Glomerular visceral epithelial cell (primary cell): ENCODE results near the gene ARID5B.
A peak's percentile ranks its signal among the peaks of the same experiment; 100 is the strongest.

ENCODE experiments used
- DNase-seq: peaks from one replicate; pipeline ENCODE4 v3.0.0-alpha.2; 2016; ENCODE audit errors: extremely low spot score

The ARID5B gene

GRCh38 chr10:62036186-62037081, 134.9 kb downstream of the ARID5B start:
- no peak for DNase-seq

GRCh38 chr10:62037166-62037831, 135.8 kb downstream of the ARID5B start:
- no peak for DNase-seq

- no peak for DNase-seq
Observed at GRCh38 chr10:62037890-62038608, 136.6 kb downstream of the ARID5B start.

GRCh38 chr10:62038609-62039190, 137.2 kb downstream of the ARID5B start:
- DNase-seq, result peak; percentile 69

GRCh38 chr10:62039954-62040353, 138.5 kb downstream of the ARID5B start:
- DNase-seq, result no peak

- DNase-seq, result no peak
Observed at GRCh38 chr10:62040881-62041280, 139.4 kb downstream of the ARID5B start.

- DNase-seq, result peak; percentile 35
Observed at GRCh38 chr10:62043421-62044021, 142.0 kb downstream of the ARID5B start.

GRCh38 chr10:62044566-62044965, 143.1 kb downstream of the ARID5B start:
- no peak for DNase-seq

- DNase-seq, result peak; percentile 81
Observed at GRCh38 chr10:62045765-62046521, 144.4 kb downstream of the ARID5B start.

GRCh38 chr10:62046522-62047227, 145.2 kb downstream of the ARID5B start:
- DNase-seq, result peak; percentile 80

- no peak for DNase-seq
Observed at GRCh38 chr10:62047228-62047892, 145.9 kb downstream of the ARID5B start.

- no peak for DNase-seq
Observed at GRCh38 chr10:62047960-62048383, 146.5 kb downstream of the ARID5B start.

- DNase-seq, result no peak
Observed at GRCh38 chr10:62048470-62048869, 147.0 kb downstream of the ARID5B start.

GRCh38 chr10:62048919-62049623, 147.6 kb downstream of the ARID5B start:
- peak; percentile 94 for DNase-seq

GRCh38 chr10:62049624-62050345, 148.3 kb downstream of the ARID5B start:
- no peak for DNase-seq

- no peak for DNase-seq
Observed at GRCh38 chr10:62050346-62050892, 148.9 kb downstream of the ARID5B start.

GRCh38 chr10:62050893-62051433, 149.5 kb downstream of the ARID5B start:
- DNase-seq, result peak; percentile 84

GRCh38 chr10:62052276-62052675, 150.8 kb downstream of the ARID5B start:
- DNase-seq, result no peak
